Activated CD4-positive, CD25-positive, alpha-beta regulatory T cell treated with anti-CD3 and anti-CD28 coated beads, Interleukin-2, amount 50 U/mL, for 24 hours (primary cell): Measurements from ENCODE around the gene KISS1R.
"Not testable (repeated sequence)": the region's sequence is repeated elsewhere in the genome, so short reads cannot be mapped to it uniquely, and the experiment has no call there.

Experiments used
- ATAC-seq, 2 donors: fragments of 150-1000 bp; cut with Tn5 transposase; one replicate each; pipeline ENCODE4 v1.10.0; 2021; ENCODE audit warnings: mild to moderate bottlenecking in 1 of 2, moderate library complexity in 1 of 2

The KISS1R gene

DNA sequence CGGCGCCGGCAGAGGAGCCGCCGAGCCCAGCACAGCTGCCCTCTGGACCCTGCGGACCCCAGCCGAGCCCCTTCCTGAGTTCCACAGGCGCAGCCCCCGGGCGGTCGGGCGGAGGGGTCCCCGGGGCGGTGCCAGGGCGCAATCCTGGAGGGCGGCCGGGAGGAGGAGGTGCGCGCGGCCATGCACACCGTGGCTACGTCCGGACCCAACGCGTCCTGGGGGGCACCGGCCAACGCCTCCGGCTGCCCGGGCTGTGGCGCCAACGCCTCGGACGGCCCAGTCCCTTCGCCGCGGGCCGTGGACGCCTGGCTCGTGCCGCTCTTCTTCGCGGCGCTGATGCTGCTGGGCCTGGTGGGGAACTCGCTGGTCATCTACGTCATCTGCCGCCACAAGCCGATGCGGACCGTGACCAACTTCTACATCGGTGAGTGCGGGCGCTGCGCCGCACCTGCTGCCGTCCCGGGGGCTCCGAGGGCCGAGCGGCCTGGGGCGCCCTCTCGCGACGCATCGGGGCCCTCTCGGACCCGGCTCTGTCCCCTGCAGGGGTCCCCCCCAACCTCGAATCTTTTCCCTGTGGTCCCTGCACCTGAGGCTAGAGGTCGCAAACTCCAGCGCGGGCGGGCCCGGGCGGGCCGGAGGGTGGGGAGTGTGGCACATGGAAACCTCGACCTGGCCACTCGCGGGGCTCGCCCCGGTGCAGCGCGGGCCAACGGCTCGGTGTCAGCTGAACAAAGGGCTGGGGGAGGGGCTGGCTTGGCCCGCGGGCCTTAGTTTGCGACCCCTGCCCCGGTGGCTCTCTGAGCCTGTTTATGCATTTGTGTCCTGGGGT, at the start of gene KISS1R:
Gene KISS1R, plus strand, starts transcription at position 11 of the 829 bp plus-strand sequence. Its CDS starts 170 bp downstream, at position 181.
- ATAC-seq = peak; percentile 2 to 4

DNA sequence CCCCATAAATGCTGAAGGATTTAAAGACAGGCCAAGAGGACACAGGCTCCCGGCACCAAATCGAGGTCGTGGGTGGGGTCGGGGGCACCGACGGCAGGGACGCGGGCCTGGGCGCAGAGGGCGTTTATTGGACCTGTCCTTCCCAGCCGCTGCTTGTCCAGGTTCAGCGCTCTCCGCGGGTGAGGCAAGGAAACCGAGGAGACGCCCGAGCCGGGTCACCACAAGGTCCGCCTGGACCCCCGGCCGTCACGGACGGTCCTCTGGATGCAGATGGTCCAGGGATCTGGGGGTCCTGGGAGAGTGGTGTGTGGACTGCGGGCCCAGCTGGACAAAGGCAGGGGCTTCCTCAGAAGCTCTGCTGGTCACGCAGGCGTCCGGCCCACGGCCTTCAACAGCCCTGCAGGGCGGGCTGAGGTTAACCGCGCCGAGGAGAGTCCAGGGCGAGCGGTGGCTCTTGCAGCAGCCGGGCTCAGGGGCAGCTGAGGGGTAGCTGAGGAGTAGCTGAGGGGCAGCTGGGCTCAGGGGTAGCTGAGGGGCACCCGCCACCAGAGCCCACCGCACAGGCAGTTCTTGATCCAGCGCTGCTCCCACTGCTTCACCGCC, 49.2 kb upstream of the KISS1R start:
- no peak for ATAC-seq

DNA sequence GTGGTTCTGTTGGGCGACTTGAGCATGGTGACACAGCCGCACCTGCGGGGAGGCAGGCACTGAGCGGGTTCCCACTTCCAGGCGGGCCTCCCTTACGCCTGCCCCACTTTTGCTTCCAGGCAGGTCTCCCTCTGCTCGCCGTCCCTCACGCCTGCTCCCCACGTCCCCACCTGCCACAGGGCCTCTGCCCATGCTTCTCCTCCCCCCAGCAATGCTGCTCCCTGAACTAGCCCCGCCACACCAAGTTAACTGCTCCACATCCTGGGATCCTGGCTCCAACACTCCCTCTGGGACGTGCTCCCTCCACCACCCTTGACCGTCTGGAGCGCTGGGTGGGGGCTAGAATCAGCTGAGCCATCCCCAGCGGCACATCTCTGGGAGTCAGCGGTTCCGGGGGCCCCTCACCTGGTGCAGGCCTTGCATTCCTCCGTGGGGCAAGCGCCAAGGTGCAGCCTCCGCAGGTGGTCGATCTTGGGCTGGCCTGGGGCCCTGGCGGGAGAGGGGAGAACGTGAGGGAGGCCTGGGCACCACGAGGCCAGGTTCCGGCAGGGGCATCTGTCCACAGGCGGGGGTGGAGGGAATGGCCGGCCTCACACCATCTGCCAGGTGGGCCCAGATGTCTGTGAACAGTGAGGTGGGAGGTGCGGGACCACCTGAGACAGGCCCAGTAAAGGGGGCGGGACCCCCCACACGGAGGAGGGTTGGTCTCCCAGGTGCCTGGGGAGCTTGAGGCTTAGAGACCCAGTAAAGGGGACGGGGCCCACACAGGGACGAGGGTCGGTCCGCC, 48.5 kb upstream of the KISS1R start:
- ATAC-seq = no peak

DNA sequence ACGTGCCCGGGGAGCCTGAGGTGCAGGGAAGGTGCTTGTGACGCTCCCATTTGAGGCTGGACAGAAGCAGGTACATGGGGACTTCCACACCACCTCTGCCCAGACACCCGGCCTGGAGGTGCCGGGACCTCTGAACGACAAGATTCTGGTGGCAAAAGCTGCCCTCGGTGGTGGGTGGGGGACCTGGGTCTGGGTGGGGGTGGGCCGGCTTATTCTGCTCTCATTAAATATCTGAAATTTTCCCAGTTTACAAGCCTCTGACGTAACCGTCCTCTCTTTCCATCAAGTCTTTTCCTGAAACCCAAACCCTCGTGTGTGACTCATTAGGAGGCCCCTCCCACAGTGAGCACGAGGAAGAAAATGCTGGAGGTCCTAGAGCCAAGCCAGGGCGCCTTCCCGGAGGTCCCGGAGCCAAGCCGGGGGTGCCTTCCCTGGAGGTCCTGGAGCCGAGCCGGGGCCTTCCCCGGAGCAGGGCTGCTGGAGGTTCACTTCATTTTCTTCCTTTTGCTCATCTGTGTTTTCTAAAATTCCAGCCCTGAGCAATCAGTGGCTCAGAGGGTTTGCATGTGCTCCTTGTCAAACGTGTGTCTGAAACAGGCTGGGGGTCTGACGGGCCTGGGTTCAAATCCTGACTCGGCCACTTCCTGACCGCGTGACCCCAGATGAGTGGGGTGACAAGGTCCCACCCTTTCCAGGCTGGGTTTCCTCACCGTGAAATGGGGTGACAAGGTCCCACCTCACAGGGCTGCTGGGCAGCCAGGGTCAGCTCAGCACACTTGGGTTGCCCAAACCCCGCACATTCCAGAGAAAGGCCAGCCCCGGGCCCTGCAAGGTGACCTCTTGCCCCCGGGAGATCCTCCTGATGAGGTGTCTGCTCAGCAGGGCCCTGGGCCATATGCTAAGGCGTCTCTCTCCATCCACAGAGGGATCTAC, 47.6 kb upstream of the KISS1R start:
- ATAC-seq = no peak

DNA sequence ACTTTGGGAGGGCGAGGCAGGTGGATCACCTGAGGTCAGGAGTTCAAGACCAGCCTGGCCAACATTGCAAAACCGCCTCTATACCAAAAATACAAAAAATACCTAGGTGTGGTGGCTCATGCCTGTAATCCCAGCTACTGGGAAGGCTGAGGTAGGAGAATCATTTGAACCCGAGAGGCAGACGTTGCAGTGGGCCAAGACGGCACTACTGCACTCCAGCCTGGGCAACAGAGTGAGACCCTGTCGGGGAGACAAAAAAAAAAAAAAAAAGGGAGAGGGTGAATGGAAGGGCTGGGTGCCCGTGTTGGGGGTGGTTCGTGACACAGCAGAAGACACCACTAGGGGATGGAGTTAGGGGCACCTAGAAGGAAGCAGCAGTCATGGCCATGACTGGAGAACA, 46.8 kb upstream of the KISS1R start:
- ATAC-seq = no peak

DNA sequence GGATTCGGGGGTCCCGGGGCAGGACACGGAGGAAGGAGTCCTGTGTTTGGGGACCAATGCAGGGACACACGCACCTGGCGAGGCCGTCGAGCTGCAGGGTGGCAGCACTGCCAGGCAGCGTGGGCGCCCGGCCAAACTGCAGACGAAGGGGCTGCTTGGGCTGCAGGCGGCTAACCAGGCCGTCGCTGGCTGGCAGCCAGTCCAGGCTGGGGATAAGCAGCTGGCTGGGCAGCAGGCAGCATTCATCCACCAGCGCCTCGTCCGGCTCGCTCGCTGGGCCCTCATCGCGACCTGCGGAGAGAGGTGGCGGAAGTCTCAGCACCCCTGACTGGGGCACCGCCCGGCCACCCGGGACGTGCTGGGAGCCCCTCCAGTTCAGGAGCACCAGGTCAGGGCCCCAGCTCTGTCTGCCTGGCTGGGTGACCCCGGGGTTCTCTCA, 46.2 kb upstream of the KISS1R start:
- no peak for ATAC-seq

DNA sequence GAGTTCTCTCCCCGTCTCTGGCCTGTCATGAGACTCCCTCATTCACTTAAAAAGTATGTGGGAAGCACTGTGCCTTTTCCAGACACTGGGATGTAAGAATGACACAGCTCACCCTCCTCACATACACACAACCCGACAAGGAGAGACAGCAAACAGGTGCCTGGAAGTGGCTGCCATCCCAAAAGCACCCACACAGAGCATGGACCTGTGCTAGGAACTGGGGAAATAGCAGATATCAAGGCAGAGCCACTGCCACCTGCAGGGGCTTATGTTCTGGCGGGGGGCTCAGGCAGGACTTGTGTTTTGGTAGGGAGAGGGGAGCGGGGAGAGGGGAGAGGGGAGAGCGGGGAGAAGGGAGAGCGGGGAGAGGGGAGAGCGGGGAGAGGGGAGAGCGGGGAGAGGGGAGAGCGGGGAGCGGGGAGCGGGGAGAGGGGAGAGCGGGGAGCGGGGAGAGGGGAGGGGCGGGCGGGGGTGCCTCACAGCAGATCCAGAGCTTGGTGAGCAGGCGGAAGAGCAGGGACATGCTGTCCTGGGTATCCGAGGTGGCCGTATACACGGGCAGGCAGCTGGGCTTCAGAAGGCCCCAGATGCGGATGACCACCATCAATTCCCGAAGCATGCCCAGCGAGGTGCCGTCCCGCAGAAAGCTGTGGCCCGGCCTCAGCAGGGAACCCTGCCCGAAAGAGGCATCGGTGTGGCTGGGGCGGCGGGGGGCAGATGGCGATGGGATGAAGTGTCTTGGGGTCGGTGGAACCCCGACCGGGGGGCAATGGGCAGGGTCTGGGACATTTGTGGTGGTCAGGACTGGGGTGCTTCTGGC, 45.5 kb upstream of the KISS1R start:
- peak in 1 of 2 donors; percentile 4 for ATAC-seq

DNA sequence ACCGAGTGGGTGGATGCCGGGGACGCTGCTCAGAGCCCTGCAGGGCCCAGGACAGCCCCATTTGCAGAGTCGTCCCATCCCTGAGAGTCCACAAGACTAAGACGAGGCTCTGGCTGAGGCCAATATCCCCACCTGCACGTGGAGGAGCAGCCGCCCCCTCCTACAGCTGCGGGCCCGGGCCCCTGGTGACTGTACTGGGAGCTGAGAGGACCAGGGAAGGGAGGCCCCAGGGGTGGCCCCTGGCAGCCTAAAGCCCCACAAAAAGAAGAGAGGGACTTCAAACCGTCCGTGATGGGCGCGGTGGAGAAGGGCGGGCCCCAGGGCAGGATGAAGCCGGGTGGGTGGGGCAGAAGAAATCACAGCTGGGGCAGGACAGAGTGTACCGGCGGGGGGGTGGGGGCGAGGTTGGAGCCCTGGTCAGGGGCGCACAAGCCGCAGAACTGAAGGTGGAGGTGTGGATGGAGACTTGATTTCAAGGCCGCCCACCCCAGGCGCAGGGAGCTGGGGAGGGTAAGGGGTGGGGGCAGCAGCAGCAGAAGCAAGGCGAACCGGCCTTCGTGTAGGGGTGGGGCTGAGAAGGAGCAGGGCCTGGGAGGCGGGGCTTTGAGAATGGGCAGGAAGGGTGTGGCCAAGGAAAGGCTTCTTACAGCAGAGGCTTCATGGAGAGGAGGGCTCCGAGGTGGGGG, 44.7 kb upstream of the KISS1R start:
- ATAC-seq = peak; percentile 73 to 82

DNA sequence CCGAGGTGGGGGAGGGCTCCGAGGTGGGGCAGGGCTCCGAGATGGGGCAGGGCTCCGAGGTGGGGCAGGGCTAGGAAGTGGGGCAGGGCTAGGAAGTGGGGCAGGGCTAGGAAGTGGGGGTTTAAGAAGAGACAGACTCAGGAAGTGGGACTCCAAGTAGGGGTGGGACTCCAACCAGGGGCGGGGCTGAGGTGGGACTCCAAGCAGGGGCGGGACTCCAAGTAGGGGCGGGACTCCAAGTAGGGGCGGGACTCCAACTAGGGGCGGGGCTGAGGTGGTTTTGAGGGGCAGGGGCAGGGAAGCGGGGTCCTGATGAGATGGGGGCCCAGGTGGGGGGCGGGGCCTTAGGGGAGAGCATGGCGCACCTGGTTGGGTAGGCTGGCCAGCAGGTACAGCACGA, 44.0 kb upstream of the KISS1R start:
- ATAC-seq = peak; percentile 50 to 74

DNA sequence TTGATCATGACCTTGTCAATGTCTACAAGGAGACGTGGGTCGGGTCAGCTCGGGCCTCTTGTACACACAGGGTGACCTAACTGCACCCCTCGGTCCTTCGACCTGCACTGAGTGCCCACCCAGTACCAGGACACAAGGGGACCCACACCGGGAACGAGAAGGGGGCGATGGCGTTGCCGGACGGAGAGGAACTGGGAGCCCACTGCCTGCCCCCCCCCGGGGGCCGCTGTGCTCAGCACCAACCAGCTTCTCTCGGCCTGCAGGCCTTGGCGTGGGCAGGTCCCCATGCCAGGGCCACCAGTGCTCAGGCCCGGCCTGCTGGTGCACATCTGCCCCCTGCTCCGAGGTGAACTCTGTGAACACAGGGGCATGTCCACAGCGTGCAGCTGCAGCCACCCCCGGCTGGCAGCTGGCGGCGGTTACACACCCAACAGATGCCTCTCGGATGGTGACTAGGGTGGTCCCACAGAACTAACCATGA, 43.5 kb upstream of the KISS1R start:
- no peak for ATAC-seq

DNA sequence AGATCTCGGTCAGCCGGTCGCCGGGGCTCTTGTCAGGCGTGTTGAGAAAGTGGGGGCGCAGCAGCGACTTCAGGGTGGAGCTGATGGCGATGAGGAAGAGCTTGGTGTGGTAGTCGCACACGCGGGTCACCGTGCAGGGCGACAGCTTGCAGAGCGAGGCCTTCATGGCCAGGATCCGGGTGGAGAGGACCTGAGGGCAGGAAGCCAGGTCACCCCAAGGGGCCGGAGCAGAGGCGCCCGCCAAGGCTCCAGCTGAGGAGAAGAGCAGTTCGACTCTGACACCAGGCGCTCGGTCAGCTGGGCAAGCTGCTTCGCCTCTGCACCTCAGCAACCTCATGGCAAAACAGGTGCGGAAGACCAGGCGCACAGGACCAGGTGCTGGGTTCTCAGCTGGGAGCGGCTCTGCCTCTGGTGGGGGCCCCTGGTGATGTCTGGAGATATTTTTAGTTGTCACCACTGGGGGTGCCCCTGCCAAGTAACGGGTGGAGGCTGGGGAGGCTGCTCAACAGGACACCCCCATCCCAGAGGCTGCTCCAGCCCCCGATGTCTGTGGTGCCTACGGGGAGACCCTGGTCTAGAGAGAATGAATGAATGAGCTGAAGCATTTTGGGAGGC, 41.8 kb upstream of the KISS1R start:
- no peak for ATAC-seq

DNA sequence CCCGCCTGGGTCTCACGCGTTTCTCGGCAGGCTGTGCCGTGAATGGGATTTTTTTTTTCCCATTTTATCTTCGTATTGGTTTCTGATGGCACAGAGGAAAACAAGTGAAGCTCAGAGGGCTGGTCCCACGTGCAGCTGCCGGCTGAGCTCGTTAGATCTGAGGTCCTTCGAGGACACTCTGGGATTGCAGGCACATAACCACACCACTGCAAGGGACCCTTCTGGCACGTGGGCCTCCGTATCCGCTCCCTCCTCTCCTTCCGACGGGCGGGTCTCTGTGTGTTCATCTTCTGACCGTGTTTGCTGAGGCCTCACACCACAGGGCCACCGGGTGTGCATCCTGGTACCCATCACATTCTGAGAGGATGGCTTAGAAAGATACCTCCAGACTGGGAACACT, 41.0 kb upstream of the KISS1R start:
- ATAC-seq = no peak

DNA sequence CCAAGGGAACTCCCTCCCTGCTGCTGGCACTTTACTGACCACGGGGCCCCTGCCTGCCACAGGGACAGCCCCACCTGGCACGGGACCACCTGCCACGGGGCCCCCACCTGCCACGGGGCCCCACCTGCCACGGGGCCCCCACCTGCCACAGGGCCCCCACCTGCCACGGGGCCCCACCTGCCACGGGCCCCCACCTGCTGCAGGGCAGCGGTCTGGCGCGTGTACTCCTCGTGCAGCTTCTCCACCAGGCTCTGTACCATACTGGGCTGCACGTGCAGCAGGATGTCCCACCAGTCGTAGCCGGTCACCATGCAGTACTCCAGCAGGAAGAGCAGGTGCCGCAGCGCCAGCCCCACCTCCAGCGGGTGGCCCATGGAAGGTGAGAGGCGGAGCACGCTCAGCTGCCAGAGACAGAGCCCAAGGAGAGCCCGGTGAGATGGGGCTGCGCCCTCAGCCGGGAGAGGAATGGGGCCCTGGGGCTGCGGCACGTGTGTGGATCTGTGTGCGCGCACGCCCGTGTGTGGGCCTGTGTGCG, 40.3 kb upstream of the KISS1R start:
- ATAC-seq = no peak

DNA sequence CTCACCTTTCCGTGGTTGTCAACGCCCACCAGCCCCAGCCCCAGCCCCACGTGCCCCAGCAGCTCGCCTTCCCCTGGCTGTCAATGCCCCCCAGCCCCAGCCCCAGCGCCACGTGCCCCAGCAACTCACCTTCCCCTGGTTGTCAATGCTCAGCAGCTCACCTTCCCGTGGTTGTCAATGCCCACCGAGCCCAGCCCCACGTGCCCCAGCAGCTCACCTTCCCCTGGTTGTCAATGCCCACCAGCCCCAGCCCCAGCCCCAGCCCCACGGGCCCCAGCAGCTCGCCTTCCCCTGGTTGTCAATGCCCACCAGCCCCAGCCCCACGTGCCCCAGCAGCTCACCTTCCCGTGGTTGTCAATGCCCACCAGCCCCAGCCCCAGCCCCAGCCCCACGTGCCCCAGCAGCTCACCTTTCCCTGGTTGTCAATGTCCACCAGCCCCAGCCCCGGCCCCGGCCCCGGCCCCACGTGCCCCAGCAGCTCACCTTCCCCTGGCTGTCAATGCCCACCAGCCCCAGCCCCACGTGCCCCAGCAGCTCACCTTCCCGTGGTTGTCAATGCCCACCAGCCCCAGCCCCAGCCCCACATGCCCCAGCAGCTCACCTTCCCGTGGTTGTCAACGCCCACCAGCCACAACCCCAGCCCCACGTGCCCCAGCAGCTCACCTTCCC, 39.0 kb upstream of the KISS1R start:
- not testable (repeated sequence) for ATAC-seq

DNA sequence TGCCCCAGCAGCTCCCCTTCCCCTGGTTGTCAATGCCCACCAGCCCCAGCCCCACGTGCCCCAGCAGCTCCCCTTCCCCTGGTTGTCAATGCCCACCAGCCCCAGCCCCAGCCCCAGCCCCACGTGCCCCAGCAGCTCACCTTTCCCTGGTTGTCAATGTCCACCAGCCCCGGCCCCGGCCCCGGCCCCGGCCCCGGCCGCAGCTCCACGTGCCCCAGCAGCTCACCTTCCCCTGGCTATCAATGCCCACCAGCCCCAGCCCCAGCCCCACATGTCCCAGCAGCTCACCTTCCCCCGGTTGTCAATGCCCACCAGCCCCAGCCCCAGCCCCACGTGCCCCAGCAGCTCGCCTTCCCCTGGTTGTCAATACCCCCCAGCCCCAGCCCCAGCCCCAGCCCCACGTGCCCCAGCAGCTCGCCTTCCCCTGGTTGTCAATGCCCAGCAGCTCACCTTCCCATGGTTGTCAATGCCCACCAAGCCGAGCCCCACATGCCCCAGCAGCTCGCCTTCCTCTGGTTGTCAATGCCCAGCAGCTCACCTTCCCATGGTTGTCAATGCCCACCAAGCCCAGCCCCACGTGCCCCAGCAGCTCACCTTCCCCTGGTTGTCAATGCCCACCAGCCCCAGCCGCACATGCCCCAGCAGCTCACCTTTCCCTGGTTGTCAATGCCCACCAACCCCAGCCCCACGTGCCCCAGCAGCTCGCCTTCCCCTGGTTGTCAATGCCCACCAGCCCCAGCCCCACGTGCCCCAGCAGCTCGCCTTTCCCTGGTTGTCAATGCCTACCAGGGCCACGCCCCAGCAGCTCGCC, 38.2 kb upstream of the KISS1R start:
- ATAC-seq = not testable (repeated sequence)

DNA sequence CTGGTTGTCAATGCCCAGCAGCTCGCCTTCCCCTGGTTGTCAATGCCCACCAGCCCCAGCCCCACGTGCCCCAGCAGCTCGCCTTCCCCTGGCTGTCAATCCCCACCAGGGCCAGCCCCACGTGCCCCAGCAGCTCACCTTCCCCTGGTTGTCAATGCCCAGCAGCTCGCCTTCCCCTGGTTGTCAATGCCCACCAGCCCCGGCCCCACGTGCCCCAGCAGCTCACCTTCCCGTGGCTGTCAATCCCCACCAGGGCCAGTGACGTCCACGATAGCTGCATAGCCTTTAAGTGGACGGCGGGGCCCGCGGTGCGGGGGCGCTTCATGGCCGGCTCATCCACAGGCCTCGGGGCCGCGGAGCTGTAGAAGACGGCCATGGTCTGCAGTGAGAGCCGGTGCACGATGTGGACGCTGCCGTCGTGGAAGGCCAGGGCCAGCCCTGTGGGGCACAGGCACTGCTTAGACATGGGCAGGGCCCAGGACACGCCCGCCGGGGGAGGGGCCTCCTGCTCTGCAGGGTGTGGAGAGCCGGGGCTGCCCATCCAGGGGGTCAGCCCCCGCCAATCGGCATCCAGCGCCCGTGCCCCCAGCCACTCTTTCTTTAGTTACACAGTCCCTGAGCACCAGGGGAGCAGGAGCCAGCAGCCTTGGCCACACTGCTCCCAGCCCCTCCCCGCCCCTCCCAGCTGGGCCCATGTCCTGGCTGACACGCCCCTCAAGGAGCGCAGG, 37.3 kb upstream of the KISS1R start:
- no peak for ATAC-seq

DNA sequence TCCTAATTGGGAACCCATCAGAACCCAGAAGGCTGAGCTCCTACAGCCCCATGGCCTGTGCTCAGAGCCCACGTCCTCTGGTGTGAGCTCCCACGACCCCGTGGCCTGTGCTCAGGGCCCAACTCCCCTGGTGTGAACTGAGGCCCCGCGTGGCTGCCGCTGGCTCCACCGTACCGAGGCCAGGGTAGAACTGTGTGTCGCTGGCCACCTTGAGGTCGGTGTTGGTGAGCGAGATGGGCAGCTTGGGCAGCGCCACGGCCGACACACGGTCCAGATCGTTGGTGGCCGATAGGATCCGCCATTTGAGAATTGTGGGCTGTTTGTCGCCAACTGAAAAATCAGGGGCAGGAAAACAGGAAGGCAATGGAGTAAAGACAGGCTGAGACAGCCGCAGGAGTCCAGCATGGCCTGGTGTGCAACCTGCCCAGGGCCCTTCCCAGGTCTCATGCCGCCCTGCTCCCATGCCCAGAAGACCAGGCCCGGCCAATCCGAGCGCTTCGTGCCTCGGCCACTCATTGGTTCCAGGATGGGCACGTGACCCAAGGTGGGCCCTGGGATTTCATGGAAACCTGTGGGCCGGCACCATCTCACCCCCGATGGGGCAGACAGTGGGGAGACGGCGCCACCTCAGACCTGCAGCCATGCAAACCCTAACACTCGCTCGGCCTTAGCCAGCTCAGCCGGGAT, 35.6 kb upstream of the KISS1R start:
- no peak for ATAC-seq
